GM18861 (cell line): ENCODE measurements around the gene SMYD2.

ENCODE experiments used
- ATAC-seq: cut with Tn5 transposase; IDR thresholded peaks from one replicate; pipeline ENCODE4 v1.9.1; 2021; ENCODE audit not compliant: unreplicated experiment

Gene SMYD2

GRCh38 chr1:214281021-214281719, at the start of gene SMYD2:
TSS of gene SMYD2 (plus strand) at chr1:214281159. CDS start at chr1:214281255, 96 bp downstream.
- ATAC-seq, result peak; percentile 53

GRCh38 chr1:214233856-214234634, 46.9 kb upstream of the SMYD2 start:
- ATAC-seq, result no peak

GRCh38 chr1:214234635-214235025, 46.3 kb upstream of the SMYD2 start:
- no peak for ATAC-seq

GRCh38 chr1:214236477-214236876, 44.5 kb upstream of the SMYD2 start:
- ATAC-seq, result no peak

- ATAC-seq, result no peak
Observed at GRCh38 chr1:214241060-214241459, 39.9 kb upstream of the SMYD2 start.

- no peak for ATAC-seq
Observed at GRCh38 chr1:214244252-214244651, 36.7 kb upstream of the SMYD2 start.

- no peak for ATAC-seq
Observed at GRCh38 chr1:214244841-214245240, 36.1 kb upstream of the SMYD2 start.

GRCh38 chr1:214247501-214248041, 33.4 kb upstream of the SMYD2 start:
- no peak for ATAC-seq

GRCh38 chr1:214248311-214249085, 32.5 kb upstream of the SMYD2 start:
- ATAC-seq, result no peak

GRCh38 chr1:214249651-214250050, 31.3 kb upstream of the SMYD2 start:
- no peak for ATAC-seq

GRCh38 chr1:214251354-214251753, 29.6 kb upstream of the SMYD2 start:
- ATAC-seq, result no peak

- ATAC-seq, result no peak
Observed at GRCh38 chr1:214255509-214255908, 25.4 kb upstream of the SMYD2 start.

GRCh38 chr1:214259353-214259977, 21.5 kb upstream of the SMYD2 start:
- no peak for ATAC-seq

- ATAC-seq, result no peak
Observed at GRCh38 chr1:214260561-214261205, 20.3 kb upstream of the SMYD2 start.

GRCh38 chr1:214261206-214262123, 19.5 kb upstream of the SMYD2 start:
- ATAC-seq, result peak; percentile 89

- ATAC-seq, result no peak
Observed at GRCh38 chr1:214264196-214264595, 16.8 kb upstream of the SMYD2 start.

- ATAC-seq, result no peak
Observed at GRCh38 chr1:214264976-214265375, 16.0 kb upstream of the SMYD2 start.

GRCh38 chr1:214270097-214270650, 10.8 kb upstream of the SMYD2 start:
- no peak for ATAC-seq
